Mesothelial cell of epicardium (in vitro differentiated cells): ENCODE results near the gene FRMD4A. TPM values are rescaled to one million over a fixed set of nuclear protein-coding genes. Genes with fewer than 3 reads are reported as not detected.
A peak's percentile ranks its signal among the peaks of the same experiment; 100 is the strongest.

Source experiments
- DNase-seq, 2 experiments: peaks; one replicate each; pipeline ENCODE4 v3.0.0; 2021; ENCODE audit warnings: low spot score in 2 of 2; ENCODE audit not compliant: unreplicated experiment in 2 of 2
- H3K27ac Mint-ChIP-seq: 2 replicates; pipeline ENCODE4 v1.8.0; 2021; ENCODE audit warnings: mixed read lengths
- H3K27me3 Mint-ChIP-seq: 2 replicates; pipeline ENCODE4 v1.8.0; 2021; ENCODE audit warnings: low read depth, mixed read lengths
- H3K36me3 Mint-ChIP-seq: 2 replicates; pipeline ENCODE4 v1.8.0; 2021; ENCODE audit warnings: mixed read lengths
- H3K4me1 Mint-ChIP-seq: 2 replicates; pipeline ENCODE4 v1.8.0; 2021; ENCODE audit warnings: mixed read lengths
- H3K4me3 Mint-ChIP-seq: 2 replicates; pipeline ENCODE4 v1.8.0; 2021; ENCODE audit warnings: mild to moderate bottlenecking, moderate library complexity, mixed read lengths
- H3K9me3 Mint-ChIP-seq: 2 replicates; pipeline ENCODE4 v1.8.0; 2021; ENCODE audit warnings: mixed read lengths
- CTCF ChIP-seq: fragments of 200-600 bp; sonication (generic); IDR thresholded peaks from one replicate; pipeline ENCODE4 v1.5.0; 2021; ENCODE audit warnings: antibody characterized with exemption; ENCODE audit not compliant: unreplicated experiment
- total RNA-seq: library from RNA; stranded (reverse); gene quantifications from 3 replicates; pipeline ENCODE4 v1.2.1, GENCODE V29; 2021

Gene FRMD4A
- total RNA-seq, 1 donor from 2014 or later = 45.0 TPM

GRCh38 chr10:13808556-13809391, 522.0 kb downstream of the FRMD4A start:
- Mint-ChIP-seq H3K27ac (peak overlapping the region; percentile 89), H3K9me3 (no peaks in the 10 kb centered on the region), H3K4me1 (peaks cover 34% of the 10 kb centered on the region), H3K4me3 (no peak overlapping the region), H3K27me3 (no peaks in the 10 kb centered on the region), H3K36me3 (no peaks in the 10 kb centered on the region)
- TF ChIP-seq CTCF = no peak
- DNase-seq = no peak

DNA sequence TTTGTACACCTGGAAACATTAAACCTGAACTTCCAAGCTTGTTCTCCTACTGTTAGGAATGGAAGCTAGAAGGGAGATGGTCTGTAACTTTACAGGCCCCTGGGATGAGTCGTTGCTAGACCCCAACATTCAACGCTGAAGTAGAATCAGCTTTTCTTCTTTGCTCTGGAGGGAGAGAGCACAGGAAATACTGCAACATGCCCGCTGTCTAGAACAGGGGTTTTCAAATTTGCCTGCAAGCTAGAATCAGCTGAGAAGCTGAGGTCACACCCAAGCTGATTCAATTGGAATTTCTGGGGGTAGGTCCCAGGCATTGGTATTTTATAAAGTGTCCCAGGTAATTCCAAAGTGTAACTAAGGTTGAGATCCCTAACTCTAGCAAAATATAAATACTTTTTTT, 524.3 kb downstream of the FRMD4A start:
- TF ChIP-seq CTCF = no peak
- Mint-ChIP-seq H3K36me3 (no peaks in the 10 kb centered on the region), H3K27me3 (no peaks in the 10 kb centered on the region)

GRCh38 chr10:13803566-13804554, 526.9 kb downstream of the FRMD4A start:
- no peak overlapping the region for H3K27ac Mint-ChIP-seq
- TF ChIP-seq CTCF = no peak
- H3K9me3 Mint-ChIP-seq = no peaks in the 10 kb centered on the region
- H3K27me3 Mint-ChIP-seq = no peaks in the 10 kb centered on the region
- H3K36me3 Mint-ChIP-seq = no peaks in the 10 kb centered on the region
- H3K4me3 Mint-ChIP-seq = no peak overlapping the region
- no peak for DNase-seq
- H3K4me1 Mint-ChIP-seq = peaks cover 22% of the 10 kb centered on the region

More for the DNA sequence above, 524.3 kb downstream of the FRMD4A start:
- no peak overlapping the region for H3K4me3 Mint-ChIP-seq
- H3K27ac Mint-ChIP-seq = peak overlapping the region; percentile 22
- no peak for DNase-seq
- H3K4me1 Mint-ChIP-seq = peaks cover 38% of the 10 kb centered on the region
- H3K9me3 Mint-ChIP-seq = no peaks in the 10 kb centered on the region

GRCh38 chr10:13801907-13802288, 528.8 kb downstream of the FRMD4A start:
- Mint-ChIP-seq H3K36me3 (no peaks in the 10 kb centered on the region), H3K27me3 (no peaks in the 10 kb centered on the region), H3K4me3 (no peak overlapping the region), H3K9me3 (no peaks in the 10 kb centered on the region), H3K4me1 (peaks cover 16% of the 10 kb centered on the region), H3K27ac (no peak overlapping the region)
- no peak for TF ChIP-seq CTCF
- no peak for DNase-seq

- no peak for TF ChIP-seq CTCF
These were observed 529.4 kb downstream of the FRMD4A start for GRCh38 chr10:13801156-13801906.

More at GRCh38 chr10:13801156-13801906, 529.4 kb downstream of the FRMD4A start:
- peaks cover 16% of the 10 kb centered on the region for H3K4me1 Mint-ChIP-seq
- H3K27me3 Mint-ChIP-seq = no peaks in the 10 kb centered on the region
- H3K9me3 Mint-ChIP-seq = no peaks in the 10 kb centered on the region
- DNase-seq = no peak
- H3K36me3 Mint-ChIP-seq = no peaks in the 10 kb centered on the region
- no peak overlapping the region for H3K4me3 Mint-ChIP-seq
- no peak overlapping the region for H3K27ac Mint-ChIP-seq
